ENCODE measurements around the gene CCDC127.
A peak's percentile ranks its signal among the peaks of the same experiment; 100 is the strongest.

The CCDC127 gene

GRCh38 chr5:188488-189481 is 29.2 kb downstream of the CCDC127 start:
- DNase-seq: peak; percentile 97

- DNase-seq: peak; percentile 64
Measured at GRCh38 chr5:187617-188451, 30.1 kb downstream of the CCDC127 start.

- no peak for DNase-seq
Measured at GRCh38 chr5:187042-187431, 30.9 kb downstream of the CCDC127 start.

- no peak for DNase-seq
Measured at GRCh38 chr5:186091-187041, 31.6 kb downstream of the CCDC127 start.

- DNase-seq: no peak
Measured at GRCh38 chr5:185095-186070, 32.6 kb downstream of the CCDC127 start.

GRCh38 chr5:184471-184870 is 33.5 kb downstream of the CCDC127 start:
- no peak for DNase-seq

- DNase-seq: no peak
Measured at GRCh38 chr5:182126-182525, 35.8 kb downstream of the CCDC127 start.

GRCh38 chr5:181566-181965 is 36.4 kb downstream of the CCDC127 start:
- no peak for DNase-seq

GRCh38 chr5:181160-181559 is 36.8 kb downstream of the CCDC127 start:
- DNase-seq: no peak

GRCh38 chr5:180286-180918 is 37.6 kb downstream of the CCDC127 start:
- DNase-seq: no peak

- DNase-seq: no peak
Measured at GRCh38 chr5:179401-179800, 38.6 kb downstream of the CCDC127 start.

- no peak for DNase-seq
Measured at GRCh38 chr5:178110-178509, 39.8 kb downstream of the CCDC127 start.

- no peak for DNase-seq
Measured at GRCh38 chr5:176296-176823, 41.6 kb downstream of the CCDC127 start.

- no peak for DNase-seq
Measured at GRCh38 chr5:174876-175465, 43.0 kb downstream of the CCDC127 start.

- no peak for DNase-seq
Measured at GRCh38 chr5:174291-174600, 43.7 kb downstream of the CCDC127 start.

- DNase-seq: no peak
Measured at GRCh38 chr5:173392-174290, 44.3 kb downstream of the CCDC127 start.

- DNase-seq: no peak
Measured at GRCh38 chr5:172841-173251, 45.1 kb downstream of the CCDC127 start.

- DNase-seq: no peak
Measured at GRCh38 chr5:172421-172820, 45.5 kb downstream of the CCDC127 start.

- no peak for DNase-seq
Measured at GRCh38 chr5:171801-172331, 46.1 kb downstream of the CCDC127 start.
